ENCODE results near the gene HLA-DMB. TPM values are rescaled to one million over a fixed set of nuclear protein-coding genes. Genes with fewer than 3 reads are reported as not detected.
A peak's percentile ranks its signal among the peaks of the same experiment; 100 is the strongest.

The HLA-DMB gene
- total RNA-seq, 1 donor from 2014 or later: 9.1 TPM

DNA sequence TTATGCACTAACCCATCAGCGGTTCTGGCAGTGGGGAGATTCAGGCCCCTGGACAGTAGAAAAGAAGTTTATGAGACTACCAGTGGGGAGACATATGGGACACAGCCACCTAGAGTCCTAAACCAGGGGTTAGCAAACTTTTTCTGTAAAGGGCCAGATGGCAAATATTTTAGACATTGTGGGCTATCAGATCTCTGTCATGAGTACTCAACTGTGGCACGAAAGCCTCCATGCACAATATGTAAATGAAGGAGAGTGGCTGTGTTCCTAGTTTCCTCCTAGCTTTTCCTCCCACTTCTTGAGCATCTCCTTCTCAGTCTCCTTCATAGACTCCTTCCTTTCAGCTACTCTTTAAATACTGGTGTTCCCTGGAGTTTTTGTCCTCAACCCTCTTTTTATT lies 15.3 kb upstream of the HLA-DMB start:
- Histone ChIP-seq H3K36me3 (no peaks in the 10 kb centered on the region), H3K27ac (replicated peaks) (no peak overlapping the region), H3K4me1 (peaks cover 22% of the 10 kb centered on the region), H3K27me3 (ENCODE audit: low read depth) (no peaks in the 10 kb centered on the region), H3K4me3 (no peak overlapping the region), H3K9me3 (replicated peaks) (no peaks in the 10 kb centered on the region)
- TF ChIP-seq, protein P1, sequence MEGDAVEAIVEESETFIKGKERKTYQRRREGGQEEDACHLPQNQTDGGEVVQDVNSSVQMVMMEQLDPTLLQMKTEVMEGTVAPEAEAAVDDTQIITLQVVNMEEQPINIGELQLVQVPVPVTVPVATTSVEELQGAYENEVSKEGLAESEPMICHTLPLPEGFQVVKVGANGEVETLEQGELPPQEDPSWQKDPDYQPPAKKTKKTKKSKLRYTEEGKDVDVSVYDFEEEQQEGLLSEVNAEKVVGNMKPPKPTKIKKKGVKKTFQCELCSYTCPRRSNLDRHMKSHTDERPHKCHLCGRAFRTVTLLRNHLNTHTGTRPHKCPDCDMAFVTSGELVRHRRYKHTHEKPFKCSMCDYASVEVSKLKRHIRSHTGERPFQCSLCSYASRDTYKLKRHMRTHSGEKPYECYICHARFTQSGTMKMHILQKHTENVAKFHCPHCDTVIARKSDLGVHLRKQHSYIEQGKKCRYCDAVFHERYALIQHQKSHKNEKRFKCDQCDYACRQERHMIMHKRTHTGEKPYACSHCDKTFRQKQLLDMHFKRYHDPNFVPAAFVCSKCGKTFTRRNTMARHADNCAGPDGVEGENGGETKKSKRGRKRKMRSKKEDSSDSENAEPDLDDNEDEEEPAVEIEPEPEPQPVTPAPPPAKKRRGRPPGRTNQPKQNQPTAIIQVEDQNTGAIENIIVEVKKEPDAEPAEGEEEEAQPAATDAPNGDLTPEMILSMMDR (IDR thresholded peaks at IDR 0.05; ENCODE audit: borderline replicate concordance): no peak
- no peak for DNase-seq
- intact Hi-C loops (cut with micrococcal nuclease): no loop called here

DNA sequence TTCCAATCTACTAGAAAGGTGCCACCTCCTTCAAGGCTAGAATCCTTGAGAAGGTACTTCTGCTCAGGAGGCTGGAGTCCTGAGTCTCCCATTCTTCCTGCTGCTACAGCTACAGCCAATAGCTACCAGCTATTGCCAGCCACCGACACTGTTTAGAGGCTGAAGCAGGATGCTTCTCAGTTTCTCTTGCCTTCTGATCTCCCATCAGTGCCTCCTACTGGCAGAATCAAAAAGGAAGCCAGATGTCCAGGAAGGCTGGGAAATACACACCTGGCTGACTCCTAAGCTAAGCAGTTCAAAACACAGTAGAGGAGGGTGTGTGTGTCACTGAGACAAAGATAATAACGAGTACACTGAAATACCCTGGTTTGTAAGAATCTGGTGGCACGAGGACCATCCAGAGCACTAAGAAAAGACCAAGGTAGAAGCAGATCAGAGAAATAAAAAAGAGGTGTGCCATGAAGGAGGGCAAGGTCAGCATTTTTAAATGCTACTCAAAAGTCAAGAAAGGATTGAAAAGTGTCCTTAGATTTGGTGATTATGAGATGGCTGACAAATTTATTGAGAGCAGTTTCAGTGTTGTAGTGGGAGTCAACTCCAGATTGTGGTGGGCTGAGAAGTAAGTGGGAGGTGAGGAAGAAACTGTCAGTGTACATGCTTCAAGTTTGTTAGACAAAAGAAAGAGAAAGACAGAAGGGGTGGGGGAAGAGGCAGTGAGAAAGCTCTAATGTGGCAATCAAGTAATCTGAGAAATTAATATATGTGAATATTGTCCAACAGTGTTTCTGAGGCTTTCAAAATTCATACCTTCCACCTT lies 14.4 kb upstream of the HLA-DMB start:
- TF ChIP-seq, protein P1 (IDR thresholded peaks at IDR 0.05; ENCODE audit: borderline replicate concordance): no peak
- no peak for DNase-seq
- no peaks in the 10 kb centered on the region for H3K9me3 ChIP-seq (replicated peaks)
- intact Hi-C loops (cut with micrococcal nuclease): no loop called here
- H3K27me3 ChIP-seq (ENCODE audit: low read depth): no peaks in the 10 kb centered on the region
- no peak overlapping the region for H3K27ac ChIP-seq (replicated peaks)
- no peak overlapping the region for H3K4me3 ChIP-seq
- H3K36me3 ChIP-seq: no peaks in the 10 kb centered on the region
- H3K4me1 ChIP-seq: peaks cover 22% of the 10 kb centered on the region

DNA sequence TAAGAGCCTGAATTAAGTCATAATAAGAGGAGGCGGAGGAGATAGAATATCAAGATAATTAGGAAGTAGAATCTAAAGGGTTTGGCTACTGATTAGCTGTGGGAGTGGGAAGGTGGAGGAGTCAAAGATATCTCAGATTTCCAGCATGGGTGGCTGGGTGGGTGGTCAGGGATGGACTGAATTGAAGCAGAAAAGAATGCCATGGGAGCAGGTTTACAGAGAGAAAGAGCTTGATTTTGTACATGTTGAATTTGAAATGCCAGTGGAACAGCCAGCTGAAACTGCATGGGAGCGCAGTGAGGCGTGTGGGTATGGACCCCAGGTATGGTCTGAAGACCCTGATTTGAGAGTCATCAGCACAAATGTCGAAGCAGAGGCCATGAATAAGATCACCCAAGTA lies 13.4 kb upstream of the HLA-DMB start:
- intact Hi-C loops (cut with micrococcal nuclease): no loop called here
- no peak overlapping the region for H3K4me3 ChIP-seq
- H3K27me3 ChIP-seq (ENCODE audit: low read depth): no peaks in the 10 kb centered on the region
- H3K4me1 ChIP-seq: peaks cover 22% of the 10 kb centered on the region
- no peaks in the 10 kb centered on the region for H3K9me3 ChIP-seq (replicated peaks)
- TF ChIP-seq, protein P1 (IDR thresholded peaks at IDR 0.05; ENCODE audit: borderline replicate concordance): no peak
- DNase-seq: no peak
- H3K27ac ChIP-seq (replicated peaks): no peak overlapping the region
- H3K36me3 ChIP-seq: no peaks in the 10 kb centered on the region

DNA sequence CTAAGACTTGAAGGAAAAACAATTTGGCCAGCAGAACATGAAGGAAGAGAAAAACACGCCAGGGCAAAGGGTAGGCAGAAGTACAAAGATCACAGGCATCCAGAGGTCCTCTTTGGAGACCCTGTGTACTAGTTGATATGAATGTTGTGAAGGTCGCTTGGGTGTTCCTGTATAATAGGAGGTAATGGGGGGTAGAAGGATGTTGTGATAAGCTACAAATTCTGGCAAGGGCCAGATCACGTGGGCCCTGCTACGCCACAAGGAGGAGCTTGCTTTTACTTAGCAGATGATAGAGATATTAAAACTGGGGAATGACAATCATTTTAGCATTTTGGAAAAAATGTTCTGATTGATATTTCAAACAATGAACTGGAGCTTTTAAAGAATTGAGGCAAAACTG lies 12.9 kb upstream of the HLA-DMB start:
- H3K27ac ChIP-seq (replicated peaks): peak overlapping the region; percentile 86
- no peaks in the 10 kb centered on the region for H3K27me3 ChIP-seq (ENCODE audit: low read depth)
- DNase-seq: no peak
- intact Hi-C loops (cut with micrococcal nuclease): no loop called here
- no peak overlapping the region for H3K4me3 ChIP-seq
- H3K4me1 ChIP-seq: peaks cover 22% of the 10 kb centered on the region
- H3K9me3 ChIP-seq (replicated peaks): no peaks in the 10 kb centered on the region
- H3K36me3 ChIP-seq: no peaks in the 10 kb centered on the region
- TF ChIP-seq, protein P1 (IDR thresholded peaks at IDR 0.05; ENCODE audit: borderline replicate concordance): no peak

DNA sequence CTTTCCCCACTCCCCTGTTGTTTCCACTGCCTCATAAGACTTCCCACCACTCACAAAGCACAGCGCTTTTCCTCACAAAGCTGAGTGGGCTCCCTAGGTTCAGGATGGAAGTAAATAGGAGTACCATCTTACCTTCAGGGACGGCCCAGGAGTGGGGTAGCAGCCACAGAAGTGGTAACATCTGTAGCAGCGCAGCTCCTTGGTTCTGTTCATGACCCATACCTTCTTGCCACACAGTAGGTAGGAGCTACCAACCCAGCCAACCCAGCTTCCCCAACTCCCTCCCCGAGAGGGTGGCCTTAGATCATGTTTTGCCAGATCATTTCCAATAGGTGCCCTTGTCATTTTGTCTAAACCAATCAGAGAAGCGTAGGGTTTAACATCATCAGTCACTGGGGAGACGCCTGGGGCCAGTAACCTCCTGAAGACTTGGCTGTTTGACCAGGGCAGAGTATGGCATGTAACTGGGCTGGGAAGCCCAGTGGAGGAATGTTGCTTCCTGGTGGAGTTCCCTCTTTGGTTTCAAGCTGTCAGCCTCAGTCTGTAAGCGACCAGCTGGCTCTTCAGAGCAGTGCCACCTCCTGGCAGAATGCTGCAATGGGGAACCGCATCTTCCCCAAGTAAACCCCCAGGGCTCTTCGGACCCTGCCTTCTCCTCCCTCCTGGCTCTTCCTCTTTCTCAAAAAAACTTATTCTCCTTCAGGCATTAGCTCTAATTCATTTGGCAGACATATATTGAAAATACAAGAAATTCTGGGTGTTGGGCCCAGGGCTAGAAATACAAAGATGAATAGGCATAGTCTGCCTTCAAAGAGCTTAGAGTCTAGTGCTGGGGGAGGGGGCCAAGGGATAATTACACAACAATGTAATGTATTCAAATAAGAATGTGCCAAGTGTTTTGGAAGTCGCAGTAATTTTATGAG lies 12.2 kb upstream of the HLA-DMB start, which contains the start of gene HLA-DMA:
TSS of gene HLA-DMA (minus strand) at position 281 of the 923 bp plus-strand sequence. CDS start at position 220, 61 bp downstream.
- Histone ChIP-seq H3K4me3 (peak within 1 kb of the TSS; percentile 63), H3K36me3 (no peaks in the 10 kb centered on the region), H3K9me3 (replicated peaks) (no peaks in the 10 kb centered on the region), H3K4me1 (peaks cover 22% of the 10 kb centered on the region), H3K27me3 (ENCODE audit: low read depth) (no peaks in the 10 kb centered on the region), H3K27ac (replicated peaks) (peak within 1 kb of the TSS; percentile 86)
- intact Hi-C loops (cut with micrococcal nuclease): no loop called here
- DNase-seq: peak; percentile 74
- TF ChIP-seq, protein P1 (IDR thresholded peaks at IDR 0.05; ENCODE audit: borderline replicate concordance): peak; percentile 88

Data from left ventricle myocardium inferior (tissue), 1 donor.